ENCODE measurements around the gene VWA8.

The VWA8 gene

DNA sequence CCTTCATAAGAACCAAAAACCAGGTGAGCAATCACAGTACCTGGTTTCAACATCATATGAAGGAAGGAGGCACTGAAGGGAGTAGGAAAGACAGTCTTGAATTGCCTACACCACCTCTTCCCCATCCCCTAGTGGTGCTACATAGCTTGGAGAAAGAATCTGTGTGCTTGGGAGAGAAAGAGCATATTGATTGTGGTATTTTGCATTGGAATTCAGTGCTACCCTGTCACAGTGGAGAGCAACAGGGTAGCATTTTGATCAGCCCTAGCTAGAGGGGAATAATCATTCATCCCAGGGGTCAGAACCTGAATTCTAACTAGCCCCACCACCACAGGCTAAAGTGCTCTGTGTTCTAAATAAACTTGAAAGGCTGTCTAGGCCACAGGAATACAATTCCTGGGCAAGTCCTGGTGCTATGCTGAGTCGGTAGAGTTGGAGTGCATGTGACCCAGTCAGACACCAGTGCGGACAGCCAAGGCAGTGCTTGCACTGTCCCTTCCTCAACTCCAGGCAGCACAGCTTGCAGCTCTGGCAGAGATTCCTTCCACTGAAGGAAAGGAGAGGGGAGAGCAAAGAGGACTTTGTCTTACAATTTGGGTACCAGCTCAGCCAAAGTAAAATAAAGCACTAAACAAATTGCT lies 158.7 kb downstream of the VWA8 start:
- H3K4me3 ChIP-seq (ENCODE audit: low read length) = no peak overlapping the region
- H4K20me1 ChIP-seq (ENCODE audit: insufficient read depth, low read length) = no peaks in the 10 kb centered on the region
- H2AFZ ChIP-seq (ENCODE audit: low read depth, low read length) = no peak overlapping the region
- H3K79me2 ChIP-seq (ENCODE audit: low read length) = no peaks in the 10 kb centered on the region
- TF ChIP-seq, protein P1, sequence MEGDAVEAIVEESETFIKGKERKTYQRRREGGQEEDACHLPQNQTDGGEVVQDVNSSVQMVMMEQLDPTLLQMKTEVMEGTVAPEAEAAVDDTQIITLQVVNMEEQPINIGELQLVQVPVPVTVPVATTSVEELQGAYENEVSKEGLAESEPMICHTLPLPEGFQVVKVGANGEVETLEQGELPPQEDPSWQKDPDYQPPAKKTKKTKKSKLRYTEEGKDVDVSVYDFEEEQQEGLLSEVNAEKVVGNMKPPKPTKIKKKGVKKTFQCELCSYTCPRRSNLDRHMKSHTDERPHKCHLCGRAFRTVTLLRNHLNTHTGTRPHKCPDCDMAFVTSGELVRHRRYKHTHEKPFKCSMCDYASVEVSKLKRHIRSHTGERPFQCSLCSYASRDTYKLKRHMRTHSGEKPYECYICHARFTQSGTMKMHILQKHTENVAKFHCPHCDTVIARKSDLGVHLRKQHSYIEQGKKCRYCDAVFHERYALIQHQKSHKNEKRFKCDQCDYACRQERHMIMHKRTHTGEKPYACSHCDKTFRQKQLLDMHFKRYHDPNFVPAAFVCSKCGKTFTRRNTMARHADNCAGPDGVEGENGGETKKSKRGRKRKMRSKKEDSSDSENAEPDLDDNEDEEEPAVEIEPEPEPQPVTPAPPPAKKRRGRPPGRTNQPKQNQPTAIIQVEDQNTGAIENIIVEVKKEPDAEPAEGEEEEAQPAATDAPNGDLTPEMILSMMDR (IDR thresholded peaks at IDR 0.05; ENCODE audit: low read depth, low read length) = no peak
- TF ChIP-seq EZH2phosphoT487 (IDR thresholded peaks at IDR 0.05; ENCODE audit: low read depth) = no peak
- 0 out of 2 replicates have a peak, but pooled peaks cover 7% of the 10 kb centered on the region for H3K9me3 ChIP-seq (ENCODE audit: insufficient read depth, low read length)
- H3K9ac ChIP-seq (ENCODE audit: low read length) = no peak overlapping the region
- no peak overlapping the region for H3K27ac ChIP-seq (ENCODE audit: low read length)
- no peak overlapping the region for H3K4me2 ChIP-seq (ENCODE audit: low read length)
- H3K36me3 ChIP-seq (replicated peaks; ENCODE audit: low read depth, low read length) = peaks cover 20% of the 10 kb centered on the region
- H3K27me3 ChIP-seq (ENCODE audit: low read depth, low read length) = no peaks in the 10 kb centered on the region
- no peaks in the 10 kb centered on the region for H3K4me1 ChIP-seq (ENCODE audit: low read length)

DNA sequence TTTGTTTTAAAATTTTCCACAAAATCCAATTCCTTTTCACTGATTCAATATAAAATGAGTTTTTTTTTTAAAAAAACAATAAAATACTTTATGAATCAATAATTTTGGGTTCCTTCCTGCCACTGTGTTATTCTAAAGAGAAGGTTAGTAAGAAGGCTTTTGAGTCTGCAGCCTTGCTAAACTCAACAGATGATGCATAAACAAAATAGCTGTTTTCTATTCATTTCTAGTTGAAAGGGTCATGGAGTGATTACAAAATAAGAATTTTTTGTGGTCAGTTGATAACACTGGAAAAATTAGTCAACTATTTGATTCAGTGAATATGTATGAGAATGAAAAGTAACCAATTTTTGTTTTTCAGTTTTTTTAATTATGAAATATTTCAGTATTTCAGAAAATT lies 169.9 kb downstream of the VWA8 start:
- Histone ChIP-seq H3K79me2 (ENCODE audit: low read length) (no peaks in the 10 kb centered on the region), H4K20me1 (ENCODE audit: insufficient read depth, low read length) (no peaks in the 10 kb centered on the region), H3K4me3 (ENCODE audit: low read length) (no peak overlapping the region), H3K4me1 (ENCODE audit: low read length) (no peaks in the 10 kb centered on the region), H3K36me3 (replicated peaks; ENCODE audit: low read depth, low read length) (no peaks in the 10 kb centered on the region), H3K9ac (ENCODE audit: low read length) (no peak overlapping the region), H3K27me3 (ENCODE audit: low read depth, low read length) (no peaks in the 10 kb centered on the region), H3K9me3 (ENCODE audit: insufficient read depth, low read length) (no peaks in the 10 kb centered on the region), H2AFZ (ENCODE audit: low read depth, low read length) (no peak overlapping the region), H3K4me2 (ENCODE audit: low read length) (no peak overlapping the region), H3K27ac (ENCODE audit: low read length) (no peak overlapping the region)
- TF ChIP-seq EZH2phosphoT487 (IDR thresholded peaks at IDR 0.05; ENCODE audit: low read depth) = no peak
- TF ChIP-seq, protein P1 (IDR thresholded peaks at IDR 0.05; ENCODE audit: low read depth, low read length) = no peak

DNA sequence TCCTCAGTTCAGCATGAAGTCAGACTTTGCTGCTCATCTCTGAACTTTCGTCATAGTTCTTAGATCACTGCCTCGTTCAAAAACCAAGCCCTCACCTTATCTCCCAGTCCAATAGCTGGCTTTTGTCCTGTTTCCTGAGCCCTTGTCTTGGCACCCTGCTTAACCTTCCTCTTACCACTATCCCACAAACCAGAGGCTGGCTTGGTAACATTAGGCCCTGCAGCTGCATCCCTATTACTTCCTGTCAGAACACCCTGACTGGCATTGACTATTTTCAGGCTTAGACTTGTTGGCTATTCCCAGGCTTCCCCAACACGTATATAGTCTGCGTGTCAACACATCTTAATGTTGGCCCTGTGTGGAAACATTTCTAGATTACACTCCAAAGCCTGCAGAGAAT lies 172.4 kb downstream of the VWA8 start:
- Histone ChIP-seq H3K9ac (ENCODE audit: low read length) (no peak overlapping the region), H2AFZ (ENCODE audit: low read depth, low read length) (no peak overlapping the region), H3K27me3 (ENCODE audit: low read depth, low read length) (no peaks in the 10 kb centered on the region), H3K4me2 (ENCODE audit: low read length) (no peak overlapping the region), H4K20me1 (ENCODE audit: insufficient read depth, low read length) (no peaks in the 10 kb centered on the region), H3K4me1 (ENCODE audit: low read length) (no peaks in the 10 kb centered on the region), H3K36me3 (replicated peaks; ENCODE audit: low read depth, low read length) (no peaks in the 10 kb centered on the region), H3K27ac (ENCODE audit: low read length) (no peak overlapping the region), H3K4me3 (ENCODE audit: low read length) (no peak overlapping the region), H3K79me2 (ENCODE audit: low read length) (no peaks in the 10 kb centered on the region), H3K9me3 (ENCODE audit: insufficient read depth, low read length) (no peaks in the 10 kb centered on the region)
- no peak for TF ChIP-seq EZH2phosphoT487 (IDR thresholded peaks at IDR 0.05; ENCODE audit: low read depth)
- TF ChIP-seq, protein P1 (IDR thresholded peaks at IDR 0.05; ENCODE audit: low read depth, low read length) = no peak

DNA sequence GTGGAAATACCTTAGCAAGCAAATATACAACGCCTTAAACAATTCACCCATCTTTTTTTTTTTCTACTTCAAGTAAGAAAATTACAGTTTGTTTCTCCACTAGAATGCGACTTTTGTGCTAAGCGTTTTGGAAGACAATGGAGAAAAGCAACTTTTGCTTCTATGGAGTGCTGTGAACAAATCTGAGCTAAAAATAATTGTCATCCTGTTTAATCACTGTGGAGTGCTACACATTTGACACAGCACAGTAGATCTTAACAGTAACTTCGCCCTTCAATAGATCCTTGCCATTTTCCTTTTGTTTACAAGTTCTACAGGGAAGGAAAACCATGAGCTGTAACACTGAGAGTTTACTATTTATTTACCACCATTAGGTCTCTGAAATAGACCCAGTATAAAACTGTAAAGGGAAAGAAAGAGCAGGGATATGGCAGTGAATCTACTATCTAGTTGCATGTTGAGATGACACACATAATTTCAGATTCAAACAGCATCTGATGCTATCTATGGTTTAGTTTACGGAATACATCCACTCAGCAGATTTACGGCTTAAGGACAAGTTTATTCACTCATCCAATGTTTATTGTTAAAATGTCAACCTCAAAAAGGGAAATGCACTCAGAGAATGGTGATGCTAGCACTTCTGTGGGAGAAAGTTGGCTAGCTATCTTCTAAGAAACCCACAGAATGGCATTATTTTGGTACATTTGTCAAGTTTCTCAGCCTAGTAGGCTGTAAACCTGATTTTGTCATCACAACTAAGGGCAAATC lies 175.3 kb downstream of the VWA8 start:
- Histone ChIP-seq H3K27me3 (ENCODE audit: low read depth, low read length) (no peaks in the 10 kb centered on the region), H3K9ac (ENCODE audit: low read length) (no peak overlapping the region), H2AFZ (ENCODE audit: low read depth, low read length) (no peak overlapping the region), H3K27ac (ENCODE audit: low read length) (no peak overlapping the region), H3K4me3 (ENCODE audit: low read length) (no peak overlapping the region), H3K4me2 (ENCODE audit: low read length) (no peak overlapping the region), H4K20me1 (ENCODE audit: insufficient read depth, low read length) (no peaks in the 10 kb centered on the region), H3K4me1 (ENCODE audit: low read length) (no peaks in the 10 kb centered on the region), H3K9me3 (ENCODE audit: insufficient read depth, low read length) (no peaks in the 10 kb centered on the region), H3K36me3 (replicated peaks; ENCODE audit: low read depth, low read length) (no peaks in the 10 kb centered on the region), H3K79me2 (ENCODE audit: low read length) (no peaks in the 10 kb centered on the region)
- TF ChIP-seq, protein P1 (IDR thresholded peaks at IDR 0.05; ENCODE audit: low read depth, low read length) = no peak

Measured in OCI-LY3 (cell line).